GM19238 (cell line): ENCODE results near the gene NLN.
"Not testable (repeated sequence)": the region's sequence is repeated elsewhere in the genome, so short reads cannot be mapped to it uniquely, and the experiment has no call there.

Experiments used
- DNase-seq: peaks from one replicate; pipeline ENCODE4 v3.0.0; 2011; ENCODE audit warnings: low spot score; ENCODE audit not compliant: insufficient read length

NLN gene

GRCh38 chr5:65831276-65831675 is 109.3 kb downstream of the NLN start:
- no peak for DNase-seq

GRCh38 chr5:65832152-65832551 is 110.1 kb downstream of the NLN start:
- DNase-seq = no peak

DNA sequence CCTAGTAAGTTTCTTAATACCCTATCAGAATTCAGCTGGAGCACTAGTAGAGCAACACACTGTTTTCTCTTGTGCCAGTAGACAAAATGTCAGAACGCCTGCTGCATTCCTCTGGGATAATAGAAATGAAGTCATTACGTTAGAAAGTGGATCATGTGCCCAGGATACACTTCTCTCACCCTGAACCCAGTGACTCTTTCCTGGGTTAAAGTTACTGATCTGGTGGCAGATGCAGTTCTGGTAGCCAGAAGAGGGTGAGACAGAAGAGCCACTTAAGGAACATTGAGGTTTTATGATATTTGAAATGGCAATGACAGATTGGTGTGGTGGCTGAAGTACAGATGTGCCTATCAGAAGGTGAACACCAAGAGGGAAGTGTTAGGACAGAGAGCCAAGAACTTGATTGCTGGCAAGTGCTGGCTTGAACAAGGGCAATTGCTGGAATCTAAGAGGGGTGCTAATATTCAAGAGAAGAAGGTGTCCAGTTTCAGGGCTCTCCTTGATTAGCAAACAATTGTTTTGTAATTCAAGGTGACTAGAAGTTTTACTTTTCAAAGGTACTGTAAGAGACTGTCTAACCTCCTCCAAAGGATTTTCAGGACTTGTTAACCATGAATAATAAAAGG is 110.7 kb downstream of the NLN start:
- DNase-seq = no peak

GRCh38 chr5:65833780-65834179 is 111.8 kb downstream of the NLN start:
- DNase-seq = no peak

GRCh38 chr5:65834306-65834705 is 112.3 kb downstream of the NLN start:
- no peak for DNase-seq

DNA sequence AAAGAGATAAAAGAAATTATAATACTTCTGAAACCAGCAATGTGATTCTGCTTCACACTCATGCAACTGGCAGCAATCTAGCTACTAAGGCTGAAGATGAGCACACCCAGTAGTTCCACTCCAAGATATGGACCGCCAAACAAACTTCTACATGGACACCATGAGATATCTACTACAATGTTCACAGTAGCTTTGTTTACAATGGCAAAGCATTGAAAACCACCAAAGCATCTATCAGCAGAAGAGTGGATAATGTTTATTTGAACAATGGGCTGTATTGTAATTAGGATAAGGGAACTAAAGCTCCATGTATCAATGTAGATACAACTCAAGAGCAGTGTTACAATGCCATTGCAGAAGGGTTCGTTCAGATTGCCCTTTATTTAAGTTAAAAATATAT is 113.2 kb downstream of the NLN start:
- DNase-seq = no peak

DNA sequence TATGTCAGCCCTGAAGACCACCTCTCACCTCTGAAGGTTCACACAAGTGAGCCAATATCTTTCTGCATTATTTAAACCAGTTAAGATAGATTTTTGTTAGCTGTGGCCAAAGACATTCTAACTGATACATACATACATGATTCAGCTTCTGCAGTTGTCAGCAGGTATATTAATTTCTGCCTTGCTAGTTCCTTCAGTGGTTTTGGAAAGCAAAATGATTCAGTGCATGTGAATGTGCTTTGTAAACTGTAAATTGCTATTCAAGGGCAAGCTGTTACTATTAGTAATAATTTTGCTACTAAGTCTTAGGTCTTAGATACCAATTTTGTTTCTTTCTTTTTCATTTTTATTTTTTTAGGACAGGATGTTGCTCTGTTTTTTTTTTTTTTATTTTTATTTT is 115.1 kb downstream of the NLN start:
- no peak for DNase-seq

- not testable (repeated sequence) for DNase-seq
Measured at GRCh38 chr5:65839170-65839569, 117.2 kb downstream of the NLN start.

GRCh38 chr5:65840071-65840470 is 118.1 kb downstream of the NLN start:
- DNase-seq = no peak

- not testable (repeated sequence) for DNase-seq
Measured at GRCh38 chr5:65844763-65845162, 122.8 kb downstream of the NLN start.

- no peak for DNase-seq
Measured at GRCh38 chr5:65846101-65846500, 124.1 kb downstream of the NLN start.

DNA sequence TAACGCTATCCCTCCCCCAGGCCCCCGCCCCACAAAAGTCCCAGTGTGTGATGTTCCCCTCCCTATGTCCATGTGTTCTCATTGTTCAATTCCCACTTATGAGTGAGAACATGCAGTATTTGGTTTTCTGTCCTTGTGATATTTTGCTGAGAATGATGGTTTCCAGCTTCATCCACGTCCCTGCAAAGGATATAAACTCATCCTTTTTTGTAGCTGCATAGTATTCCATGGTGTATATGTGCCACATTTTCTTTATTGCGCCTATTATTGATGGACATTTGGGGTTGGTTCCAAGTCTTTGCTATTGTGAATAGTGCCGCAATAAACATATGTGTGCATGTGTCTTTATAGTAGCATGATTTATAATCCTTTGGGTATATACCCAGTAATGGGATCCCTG is 125.0 kb downstream of the NLN start:
- not testable (repeated sequence) for DNase-seq

- DNase-seq = not testable (repeated sequence)
Measured at GRCh38 chr5:65849918-65850317, 127.9 kb downstream of the NLN start.

- no peak for DNase-seq
Measured at GRCh38 chr5:65854925-65855324, 132.9 kb downstream of the NLN start.

DNA sequence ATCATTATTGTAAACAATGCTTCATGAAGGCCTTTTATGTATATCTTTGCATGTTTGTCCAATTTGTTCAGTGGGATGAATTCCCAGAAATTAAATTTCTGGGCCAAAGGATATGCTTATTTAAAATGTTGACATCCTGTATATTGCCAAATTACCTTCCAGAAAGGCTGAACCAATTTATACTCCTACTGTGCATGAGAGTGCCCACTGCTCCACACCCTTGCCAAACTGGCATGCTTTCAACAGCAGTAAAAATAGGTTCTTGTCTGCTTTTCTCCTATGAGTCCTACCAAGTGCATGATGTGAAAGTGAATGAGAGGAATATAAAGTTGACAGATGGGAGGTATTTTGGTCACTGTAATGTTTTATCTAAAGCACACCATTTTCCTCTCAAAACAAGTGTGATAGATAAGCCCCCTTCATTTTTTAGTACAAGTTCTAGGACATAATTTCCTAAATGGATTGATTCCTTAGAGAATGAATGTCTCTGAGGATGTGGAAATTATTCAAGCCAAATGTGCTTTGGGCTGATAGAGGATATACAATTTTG is 133.8 kb downstream of the NLN start:
- no peak for DNase-seq

DNA sequence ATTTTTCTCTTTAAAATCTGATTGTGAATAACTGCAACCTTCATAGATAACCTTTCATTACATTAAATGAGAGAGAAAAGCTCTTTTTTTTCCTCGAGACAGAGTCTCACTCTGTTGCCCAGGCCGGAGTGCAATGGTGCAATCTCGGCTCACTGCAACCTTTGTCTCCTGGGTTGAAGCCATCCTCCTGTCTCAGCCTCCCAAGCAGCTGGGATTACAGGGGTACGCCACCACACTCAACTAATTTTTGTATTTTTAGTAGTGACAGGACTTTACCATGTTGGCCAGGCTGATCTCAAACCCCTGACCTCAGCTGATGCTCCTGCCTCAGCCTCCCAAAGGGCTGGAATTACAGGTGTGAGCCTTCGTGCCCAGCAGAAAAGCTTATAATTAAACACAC is 134.5 kb downstream of the NLN start:
- no peak for DNase-seq

- DNase-seq = no peak
Measured at GRCh38 chr5:65858316-65858715, 136.3 kb downstream of the NLN start.

- DNase-seq = no peak
Measured at GRCh38 chr5:65861830-65862241, 139.8 kb downstream of the NLN start.

- DNase-seq = no peak
Measured at GRCh38 chr5:65862384-65862783, 140.4 kb downstream of the NLN start.

- DNase-seq = no peak
Measured at GRCh38 chr5:65863747-65864146, 141.7 kb downstream of the NLN start.

DNA sequence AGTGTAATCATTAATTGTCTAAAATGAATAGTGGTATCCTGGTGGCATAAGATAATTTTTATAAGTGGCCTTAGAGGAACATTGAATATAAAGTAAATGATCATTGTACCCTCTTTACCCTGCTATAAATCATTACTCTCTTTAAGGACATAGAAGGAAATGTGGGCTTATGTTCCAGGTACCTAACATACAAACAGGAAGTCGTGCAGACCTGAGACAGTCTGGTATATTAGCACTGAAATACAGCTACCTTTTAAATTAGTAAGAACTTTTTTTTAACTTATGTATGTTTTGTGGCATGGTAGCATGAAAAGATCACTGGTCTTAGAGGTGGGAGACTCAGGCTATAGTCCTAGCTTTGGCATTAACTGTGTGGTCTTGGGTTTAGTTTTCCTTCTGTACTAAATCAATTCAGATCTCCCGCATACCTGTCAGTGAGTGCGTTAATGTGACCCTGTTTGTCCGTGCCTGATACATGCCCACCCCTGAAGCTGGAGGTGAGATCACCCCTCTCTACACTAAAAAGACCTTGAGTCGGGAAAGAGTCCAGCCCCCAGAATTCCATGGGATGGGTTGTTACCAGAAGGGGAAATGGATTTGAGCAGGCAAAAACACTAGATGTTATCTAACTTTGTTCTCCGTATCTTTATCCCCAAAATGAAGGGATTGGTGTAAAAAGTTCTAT is 145.0 kb downstream of the NLN start:
- DNase-seq = no peak

GRCh38 chr5:65867542-65868195 is 145.7 kb downstream of the NLN start:
- DNase-seq = no peak
